Fibroblast of skin of left biceps (primary cell): Measurements from ENCODE around the gene CUEDC1.
A peak's percentile ranks its signal among the peaks of the same experiment; 100 is the strongest.

Source experiments
- DNase-seq, 2 experiments: peaks; one replicate each; pipeline ENCODE4 v3.0.0-alpha.2; 2013; ENCODE audit warnings: low read depth in 2 of 2

CUEDC1 gene

GRCh38 chr17:57957120-57957850 is 2.1 kb upstream of the CUEDC1 start:
- DNase-seq = no peak

GRCh38 chr17:57956291-57957119 is 1.3 kb upstream of the CUEDC1 start:
- no peak for DNase-seq

- no peak for DNase-seq
Observed at GRCh38 chr17:57954397-57955182, 622 bp downstream of the CUEDC1 start.

- DNase-seq = no peak
Observed at GRCh38 chr17:57953705-57954396, 1.4 kb downstream of the CUEDC1 start.

GRCh38 chr17:57953219-57953618 is 2.0 kb downstream of the CUEDC1 start:
- no peak for DNase-seq

GRCh38 chr17:57949649-57950048 is 5.6 kb downstream of the CUEDC1 start:
- DNase-seq = no peak

- DNase-seq = peak; percentile 93 to 95
Observed at GRCh38 chr17:57948555-57949420, 6.4 kb downstream of the CUEDC1 start.

- no peak for DNase-seq
Observed at GRCh38 chr17:57948169-57948554, 7.0 kb downstream of the CUEDC1 start.

- no peak for DNase-seq
Observed at GRCh38 chr17:57947369-57947768, 7.8 kb downstream of the CUEDC1 start.

- DNase-seq = no peak
Observed at GRCh38 chr17:57946798-57947358, 8.3 kb downstream of the CUEDC1 start.

GRCh38 chr17:57945996-57946797 is 9.0 kb downstream of the CUEDC1 start:
- no peak for DNase-seq

- no peak for DNase-seq
Observed at GRCh38 chr17:57944908-57945307, 10.3 kb downstream of the CUEDC1 start.

GRCh38 chr17:57943645-57944044 is 11.6 kb downstream of the CUEDC1 start:
- no peak for DNase-seq

- DNase-seq = no peak
Observed at GRCh38 chr17:57943140-57943539, 12.1 kb downstream of the CUEDC1 start.

GRCh38 chr17:57941384-57942370 is 13.5 kb downstream of the CUEDC1 start:
- DNase-seq = no peak

GRCh38 chr17:57940653-57941329 is 14.4 kb downstream of the CUEDC1 start:
- DNase-seq = no peak

- no peak for DNase-seq
Observed at GRCh38 chr17:57940231-57940630, 15.0 kb downstream of the CUEDC1 start.

- no peak for DNase-seq
Observed at GRCh38 chr17:57939797-57940196, 15.4 kb downstream of the CUEDC1 start.
